Pulmonary artery endothelial cell (primary cell): ENCODE results near the gene GIGYF2. TPM values are rescaled to one million over a fixed set of nuclear protein-coding genes. Genes with fewer than 3 reads are reported as not detected.
"Not testable (repeated sequence)": the region's sequence is repeated elsewhere in the genome, so short reads cannot be mapped to it uniquely, and the experiment has no call there.

ENCODE experiments used
- DNase-seq: peaks from one replicate; pipeline ENCODE4 v3.0.0-alpha.2; 2011; ENCODE audit warnings: low read depth, low spot score
- total RNA-seq: library from RNA; depleted of rRNA; stranded (reverse); fragments of >200 nt; gene quantifications from 2 replicates; pipeline ENCODE4 v1.2.3, GENCODE V29; 2014

Gene GIGYF2
- total RNA-seq, 1 donor from 2014 or later: 53.0 TPM

DNA sequence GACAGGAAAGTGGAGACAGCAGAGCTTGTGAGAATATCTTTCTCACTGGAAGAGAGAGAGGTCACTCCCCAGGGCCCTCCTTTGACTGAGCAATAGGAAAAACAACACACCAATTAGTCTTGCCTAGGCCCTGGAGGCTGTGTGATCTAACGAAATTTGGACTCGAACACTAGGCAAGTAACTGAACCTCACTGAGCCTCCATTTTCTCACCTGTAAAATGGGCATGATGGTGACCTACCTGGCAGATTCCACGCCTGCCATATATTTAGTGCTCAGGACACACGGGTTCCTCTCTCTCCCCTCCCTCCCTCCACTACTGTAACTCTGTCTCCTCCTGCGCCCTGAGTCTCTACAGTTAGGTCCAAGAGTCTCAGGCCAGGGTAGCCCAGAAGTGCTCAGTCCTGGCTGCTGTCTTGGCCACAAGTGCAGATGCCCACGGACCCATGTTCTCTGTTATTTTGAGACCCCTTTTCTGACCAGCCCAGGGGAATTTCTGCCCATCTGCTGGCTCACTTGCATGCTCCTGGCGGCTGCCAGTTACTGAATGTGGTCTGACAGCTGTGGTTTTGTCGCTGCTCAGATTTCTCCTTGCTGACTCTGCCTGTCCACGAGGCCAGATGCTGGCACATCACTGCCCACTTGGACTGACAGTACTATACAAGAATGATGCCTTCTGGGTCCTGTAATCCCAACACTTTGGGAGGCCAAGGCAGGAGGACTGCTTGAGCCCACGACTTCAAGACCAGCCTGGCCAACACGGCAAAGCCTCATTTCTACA is 9.6 kb upstream of the GIGYF2 start:
- no peak for DNase-seq

DNA sequence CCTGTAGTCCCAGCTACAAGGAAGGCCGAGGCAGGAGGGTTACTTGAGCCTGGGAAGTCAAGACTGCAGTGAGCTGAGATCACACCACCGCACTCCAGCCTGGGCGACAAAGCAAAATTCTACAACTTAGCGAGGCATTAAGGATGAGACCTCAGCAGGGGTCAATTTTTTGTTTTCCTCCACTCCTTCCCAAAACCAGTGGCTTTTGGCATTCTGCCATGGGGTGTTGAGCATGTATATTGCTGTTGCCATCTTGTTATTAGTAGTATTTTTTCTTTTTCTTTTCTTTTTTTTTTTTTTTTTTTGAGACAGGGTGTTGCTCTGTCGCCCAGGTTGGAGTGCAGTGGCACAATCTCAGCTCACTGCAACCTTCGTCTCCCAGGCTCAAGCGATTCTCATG is 8.9 kb upstream of the GIGYF2 start:
- DNase-seq: no peak

DNA sequence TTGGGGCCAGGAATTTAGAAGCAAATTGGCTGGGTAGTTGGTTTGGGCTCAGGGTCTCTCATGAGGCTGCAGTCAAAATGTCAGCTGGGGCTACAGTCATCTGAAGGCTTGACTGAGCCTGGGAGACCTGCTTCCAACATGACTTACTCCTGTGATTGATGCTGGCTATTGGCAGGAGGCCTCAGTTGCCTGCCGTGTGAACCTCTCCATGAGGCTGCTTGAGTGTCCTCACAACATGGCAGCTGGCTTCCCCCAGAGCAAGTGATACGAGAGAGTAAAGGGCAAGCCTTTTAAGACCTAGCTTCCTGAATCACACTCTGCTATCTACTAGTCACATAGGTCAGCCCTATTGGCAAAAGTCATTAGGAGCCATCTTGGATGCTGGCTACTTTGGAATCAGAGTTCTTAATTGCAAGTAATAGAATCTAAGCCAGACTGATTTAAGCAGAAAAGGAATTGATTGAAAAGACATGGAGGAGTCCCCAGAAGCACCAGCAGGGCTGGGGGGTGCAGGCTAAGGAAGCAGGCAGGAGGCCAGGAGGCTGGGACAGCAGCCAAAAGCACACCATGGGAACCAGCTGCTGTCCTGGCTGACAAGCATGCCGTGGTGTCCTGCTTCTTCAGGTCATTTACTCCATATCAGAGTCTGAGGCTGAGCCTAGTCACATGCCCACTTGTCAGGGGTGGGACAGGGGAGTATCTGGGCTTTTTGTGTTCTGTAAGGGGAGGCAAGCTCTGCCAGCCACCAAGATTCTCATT is 7.8 kb upstream of the GIGYF2 start:
- no peak for DNase-seq

DNA sequence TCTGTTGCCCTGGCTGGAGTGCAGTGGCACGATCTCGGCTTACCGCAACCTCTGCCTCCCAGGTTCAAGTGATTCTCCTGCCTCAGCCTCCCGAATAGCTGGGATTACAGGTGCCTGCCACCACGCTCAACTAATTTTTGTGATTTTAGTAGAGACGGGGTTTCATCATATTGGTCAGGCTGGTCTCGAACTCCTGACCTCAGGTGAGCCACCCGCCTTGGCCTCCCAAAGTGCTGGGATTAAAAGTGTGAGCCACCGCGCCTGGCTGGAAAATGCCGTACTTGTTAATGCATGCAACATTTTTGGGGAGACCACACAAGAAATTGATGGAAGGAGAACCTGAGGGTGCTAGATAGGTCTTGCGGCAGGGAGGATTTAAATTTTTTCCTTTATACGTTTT is 6.0 kb upstream of the GIGYF2 start:
- not testable (repeated sequence) for DNase-seq

DNA sequence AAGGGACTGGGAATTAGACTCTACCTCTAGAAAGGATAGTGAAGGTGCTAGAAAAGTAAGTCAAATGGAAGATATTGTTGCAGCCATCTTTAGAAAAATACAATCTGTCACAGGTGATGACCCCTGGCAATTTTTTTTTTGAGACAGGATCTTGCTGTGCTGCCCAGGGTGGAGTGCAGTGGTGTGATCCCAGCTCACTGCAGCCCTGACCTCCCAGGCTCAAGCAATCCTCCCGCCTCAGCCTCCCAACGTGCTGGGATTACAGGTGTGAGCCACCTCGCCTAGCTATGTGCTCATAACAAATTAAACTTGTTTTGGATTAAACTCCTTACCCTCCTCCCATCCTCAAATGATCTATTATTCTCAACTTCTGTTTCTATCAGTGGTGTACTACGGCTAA is 3.8 kb upstream of the GIGYF2 start:
- no peak for DNase-seq

DNA sequence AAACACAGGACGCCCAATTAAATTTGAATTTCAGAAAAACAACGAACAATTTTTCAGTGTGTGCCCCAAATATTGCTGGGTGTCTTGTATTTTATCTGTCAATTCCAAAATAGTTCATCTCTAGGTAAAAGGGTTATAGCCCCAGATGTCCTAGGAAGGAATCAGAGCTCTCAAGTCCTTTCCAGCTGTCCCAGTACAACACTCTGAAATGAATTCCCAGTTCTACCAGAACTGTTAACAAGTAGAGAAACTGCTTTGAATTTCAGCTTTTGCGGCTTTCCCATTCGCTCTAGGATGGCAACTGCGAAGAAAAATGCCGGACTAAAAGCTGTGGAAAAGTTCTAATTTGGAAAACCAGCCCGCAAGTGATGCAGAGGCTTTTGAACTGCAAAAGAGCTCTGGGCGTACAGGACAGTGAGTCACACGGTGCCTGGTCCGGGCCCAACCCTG is 497 bp upstream of the GIGYF2 start:
- DNase-seq: no peak

DNA sequence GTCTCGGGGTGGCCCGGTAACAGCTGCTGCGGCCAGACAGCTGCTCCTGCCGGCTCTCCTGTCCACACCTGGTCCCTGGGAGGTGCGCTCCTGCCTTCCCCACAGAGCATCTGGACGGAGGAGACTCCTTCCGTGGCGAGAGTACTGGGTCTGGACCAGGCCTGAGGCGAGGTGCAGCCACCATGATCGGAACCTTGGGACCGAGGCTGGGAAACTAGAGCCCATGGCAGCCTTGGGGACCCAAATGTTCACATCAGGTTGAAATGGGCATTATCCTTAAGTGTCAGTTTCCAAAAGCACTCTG is 628 bp downstream of the GIGYF2 start:
- DNase-seq: no peak

DNA sequence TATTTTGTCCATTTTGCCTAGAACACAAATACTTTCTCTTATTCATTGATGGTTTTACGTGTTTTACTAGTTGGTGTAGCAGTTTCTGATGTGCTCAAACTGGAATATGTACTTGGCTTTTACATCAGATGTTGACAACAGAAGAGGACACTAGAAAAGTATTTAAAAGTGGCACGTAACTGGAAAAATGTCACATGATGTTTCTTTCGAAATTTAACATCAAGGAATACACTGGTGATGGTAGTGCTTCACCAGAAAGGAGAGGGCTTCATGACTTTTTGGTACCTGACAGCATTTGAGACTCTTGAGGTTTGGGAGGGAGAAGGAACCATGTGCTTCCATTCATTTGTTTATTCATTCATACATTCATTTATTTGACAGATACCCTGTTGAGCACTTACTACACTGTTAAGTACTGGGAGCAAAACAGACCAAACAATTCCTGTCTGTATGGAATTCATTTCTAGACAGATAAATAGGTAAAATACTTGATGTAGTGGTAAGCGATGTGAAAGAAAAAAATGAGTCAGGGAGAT is 1.5 kb downstream of the GIGYF2 start:
- DNase-seq: no peak

DNA sequence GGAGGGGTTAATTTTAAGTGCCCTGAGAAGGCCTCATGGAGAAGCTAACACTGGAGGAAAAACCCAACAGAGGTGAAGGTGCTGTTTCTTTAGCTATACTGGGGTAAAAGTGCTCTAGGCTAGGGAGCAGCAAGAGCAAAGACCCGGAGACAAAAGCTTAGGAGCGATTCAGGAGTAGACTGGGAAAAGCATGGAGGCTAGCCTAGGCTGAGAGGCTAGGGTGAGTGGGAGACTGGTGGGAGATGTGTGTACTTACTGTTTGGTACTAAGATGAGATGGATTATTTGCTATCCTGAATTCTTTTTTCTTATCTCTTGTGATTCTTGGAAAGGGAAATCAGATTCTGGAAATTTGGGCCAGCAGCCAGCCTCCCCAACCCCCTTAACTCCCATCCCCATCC is 2.0 kb downstream of the GIGYF2 start:
- DNase-seq: no peak

DNA sequence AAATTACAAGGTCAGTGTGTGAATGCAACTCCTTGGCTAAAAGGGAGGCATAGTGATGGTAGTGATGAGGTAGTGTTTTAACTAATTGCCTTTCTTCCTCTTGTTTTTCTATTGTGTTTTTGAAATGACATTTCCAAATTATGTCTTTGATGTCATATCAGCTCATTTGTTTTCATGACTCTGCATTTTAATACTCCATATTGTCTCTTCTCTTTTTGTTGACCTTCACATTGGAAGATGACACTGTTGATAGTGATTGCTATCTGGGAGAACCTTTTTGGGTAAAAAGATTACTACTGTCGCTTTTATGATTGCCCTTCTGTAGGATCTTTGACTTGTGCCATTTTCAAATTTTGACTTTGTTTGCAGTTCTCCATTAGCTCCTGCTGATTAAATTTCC is 3.0 kb downstream of the GIGYF2 start:
- no peak for DNase-seq

DNA sequence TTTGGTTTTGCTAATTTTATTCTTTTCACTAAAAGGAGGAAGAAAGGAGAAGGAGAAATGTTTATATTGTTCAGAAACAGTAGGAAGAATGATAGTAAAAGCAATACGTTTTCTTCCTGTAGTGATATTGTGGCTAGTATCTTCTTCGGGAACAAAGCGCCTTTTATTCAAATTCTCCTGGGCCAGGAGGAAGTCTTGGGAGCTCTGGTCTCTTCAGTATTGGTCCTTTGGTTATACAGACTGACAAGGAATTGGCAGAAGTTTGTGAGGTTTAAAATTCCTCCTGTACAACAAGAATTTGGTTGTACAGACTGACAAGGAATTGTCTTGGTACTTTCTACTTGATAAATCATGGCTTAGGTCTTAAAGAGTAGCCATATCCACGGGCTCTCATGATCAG is 9.9 kb downstream of the GIGYF2 start:
- no peak for DNase-seq

DNA sequence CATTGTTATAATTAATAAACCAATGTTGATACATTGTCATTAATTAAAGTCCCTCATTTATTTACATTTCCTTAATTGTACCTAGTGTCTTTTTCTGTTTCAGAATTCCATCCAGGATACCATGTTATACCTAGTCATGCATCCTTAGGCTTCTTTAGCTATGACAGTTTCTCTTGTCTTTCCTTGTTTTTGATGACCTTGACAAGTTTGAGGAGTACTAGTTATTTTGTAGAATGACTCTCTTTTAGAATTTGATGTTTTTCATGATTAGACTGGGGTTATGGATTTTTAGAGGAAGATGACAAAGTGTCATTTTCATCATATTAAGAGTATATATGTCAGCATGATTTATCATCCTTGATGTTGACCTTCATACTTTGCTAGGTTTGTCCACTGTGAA is 16.4 kb downstream of the GIGYF2 start:
- no peak for DNase-seq

DNA sequence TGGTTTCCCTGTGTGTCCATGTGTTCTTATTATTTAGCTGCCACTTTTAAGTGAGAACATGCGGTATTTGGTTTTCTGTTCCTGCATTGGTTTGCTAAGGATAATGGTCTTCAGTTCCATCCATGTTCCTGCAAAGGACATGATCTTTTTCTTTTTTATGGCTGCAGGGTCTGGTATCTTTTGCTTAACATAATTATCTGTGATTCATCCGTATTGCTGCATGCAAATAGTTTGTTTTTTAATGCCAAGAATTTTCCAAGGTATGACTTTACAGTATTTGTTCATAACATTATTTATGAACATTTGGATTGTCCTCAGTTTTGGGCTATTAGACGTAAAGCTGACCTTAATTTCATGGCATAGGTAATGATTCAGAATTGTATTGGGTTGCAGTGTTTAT is 17.8 kb downstream of the GIGYF2 start:
- DNase-seq: no peak

DNA sequence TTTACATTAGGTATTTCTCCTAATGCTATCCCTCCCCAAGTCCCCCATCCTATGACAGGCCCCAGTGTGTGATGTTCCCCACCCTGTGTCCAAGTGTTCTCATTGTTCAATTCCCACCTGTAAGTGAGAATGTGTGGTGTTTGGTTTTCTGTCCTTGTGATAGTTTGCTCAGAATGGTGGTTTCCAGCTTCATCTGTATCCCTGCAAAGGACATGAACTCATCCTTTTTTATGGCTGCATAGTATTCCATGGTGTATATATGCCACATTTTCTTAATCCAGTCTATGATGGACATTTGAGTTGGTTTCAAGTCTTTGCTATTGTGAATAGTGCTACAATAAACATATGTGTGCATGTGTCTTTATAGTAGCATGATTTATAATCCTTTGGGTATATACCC is 22.9 kb downstream of the GIGYF2 start:
- not testable (repeated sequence) for DNase-seq

DNA sequence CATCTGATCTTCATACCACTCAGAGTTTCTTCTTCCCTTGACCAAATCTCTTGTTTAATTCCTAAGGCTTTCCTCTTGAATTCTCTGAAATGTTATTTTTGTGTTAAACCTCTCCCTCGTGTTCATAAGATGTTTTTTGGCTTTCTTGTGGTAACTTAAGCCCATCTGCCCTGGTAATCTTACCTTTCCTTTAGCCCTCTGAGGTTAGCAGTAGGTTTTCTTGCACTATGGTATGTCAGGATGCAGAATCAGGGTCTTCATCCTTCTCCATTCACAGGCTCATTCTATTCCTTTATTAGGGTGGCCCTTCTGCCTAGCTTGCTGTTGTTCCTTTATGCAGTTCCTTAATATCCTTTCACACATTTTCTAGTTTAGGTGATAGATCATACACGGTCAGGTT is 24.1 kb downstream of the GIGYF2 start:
- DNase-seq: no peak

DNA sequence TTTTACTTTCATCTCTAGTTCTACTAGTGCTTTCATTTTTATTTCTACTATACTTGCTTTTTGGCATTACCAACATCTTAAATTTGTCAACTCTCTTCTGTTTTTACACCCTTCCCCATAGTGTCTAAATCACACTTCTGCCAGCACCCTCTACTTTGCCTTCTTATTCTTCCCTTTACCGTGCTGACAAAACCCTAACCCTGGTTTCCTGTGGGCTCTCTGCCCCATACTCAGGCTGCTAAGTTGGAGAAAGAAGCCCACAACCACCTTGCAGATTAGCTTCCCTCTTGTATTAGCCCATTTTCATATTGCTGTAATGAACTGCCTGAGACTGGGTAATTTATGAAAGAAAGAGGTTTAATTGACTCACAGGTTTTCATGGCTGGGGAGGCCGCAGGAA is 24.8 kb downstream of the GIGYF2 start:
- no peak for DNase-seq

DNA sequence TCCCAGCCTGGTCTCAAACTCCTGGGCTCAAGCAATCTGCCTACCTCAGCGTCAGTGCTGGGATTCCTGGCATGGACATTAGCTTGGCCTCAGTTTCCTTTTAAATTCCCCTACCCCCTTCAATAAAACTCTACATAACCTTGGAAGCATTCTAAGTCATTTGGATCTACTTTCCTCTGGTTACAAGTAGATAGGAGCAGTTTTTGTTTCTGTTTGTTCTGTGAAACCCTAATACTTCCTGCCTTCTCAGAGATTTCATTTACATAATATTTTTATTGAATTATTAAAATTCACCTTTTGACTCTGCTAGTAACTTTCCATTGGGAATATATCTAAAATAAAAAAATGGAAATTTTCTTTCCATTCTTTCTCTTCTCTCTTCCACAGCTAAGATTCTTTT is 25.9 kb downstream of the GIGYF2 start:
- DNase-seq: no peak

DNA sequence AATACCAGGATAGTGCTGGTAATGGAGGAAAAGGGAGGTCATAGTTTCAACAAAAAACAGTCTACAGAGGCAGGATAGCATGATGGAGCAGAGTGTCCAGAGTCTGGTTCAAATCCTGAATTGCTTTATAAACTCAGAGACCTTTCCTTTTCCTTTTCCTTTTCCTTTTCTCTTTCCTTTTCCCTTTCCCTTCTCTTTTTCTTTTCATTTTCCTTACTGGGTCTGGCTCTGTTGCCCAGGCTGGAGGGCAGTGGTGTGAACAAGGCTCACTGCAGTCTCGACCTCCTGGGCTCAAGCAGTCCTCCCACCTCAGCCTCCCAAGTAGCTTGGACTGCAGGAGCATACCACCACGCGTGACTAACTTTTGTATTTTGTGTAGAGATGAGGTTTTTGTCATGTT is 31.7 kb downstream of the GIGYF2 start:
- DNase-seq: no peak

DNA sequence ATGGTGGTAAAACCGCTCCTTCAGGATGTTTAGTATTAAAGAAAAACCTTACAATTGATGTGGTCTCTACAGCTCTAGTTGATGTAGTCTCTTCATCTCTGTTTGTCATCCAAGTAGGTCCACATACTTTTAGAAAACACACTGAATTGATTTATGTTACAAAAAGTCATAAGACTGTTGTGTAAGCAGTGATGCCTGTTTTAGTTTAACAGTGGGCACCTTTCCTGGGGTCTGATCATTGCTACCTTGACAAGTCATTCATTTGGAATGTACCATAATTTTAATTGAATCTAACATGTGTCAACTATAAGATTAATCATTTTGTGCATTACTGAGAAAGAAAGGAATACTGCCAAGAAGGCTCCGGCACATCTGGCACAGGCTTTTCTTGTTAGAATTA is 34.3 kb downstream of the GIGYF2 start:
- no peak for DNase-seq

DNA sequence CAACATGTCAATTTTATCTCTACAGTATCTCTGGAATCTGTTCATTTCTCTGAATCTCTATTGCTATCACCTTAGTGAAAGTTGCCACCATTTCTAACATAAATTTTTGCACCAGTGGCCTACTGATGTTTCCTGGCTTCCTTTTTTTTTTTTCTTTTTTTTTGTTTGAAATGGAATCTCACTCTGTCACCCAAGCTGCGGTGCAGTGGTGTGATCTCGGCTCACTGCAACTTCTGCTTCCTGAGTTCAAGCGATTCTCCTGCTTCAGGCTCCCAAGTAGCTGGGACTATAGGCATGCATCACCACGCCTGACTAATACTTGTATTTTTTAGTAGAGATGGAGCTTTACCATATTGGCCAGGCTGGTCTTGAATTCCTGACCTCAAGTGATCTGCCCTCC is 44.2 kb downstream of the GIGYF2 start:
- DNase-seq: no peak

DNA sequence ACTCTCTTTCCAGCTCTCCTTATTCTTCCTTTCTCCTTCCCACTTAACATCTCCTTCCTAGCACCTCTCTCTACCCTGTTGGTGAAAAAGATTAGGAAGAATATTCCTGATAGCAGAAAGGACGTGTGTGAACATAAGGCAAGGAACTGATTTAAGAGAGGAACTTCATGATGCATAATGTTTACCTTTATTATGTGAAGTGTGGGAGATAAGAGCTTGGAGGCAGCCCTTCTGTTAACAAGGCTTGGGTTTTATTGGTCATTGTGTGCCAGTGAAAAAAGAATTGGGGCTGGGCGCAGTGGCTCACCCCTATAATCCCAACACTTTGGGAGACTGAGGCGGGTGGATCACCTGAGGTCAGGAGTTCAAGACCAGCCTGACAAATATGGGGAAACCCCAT is 44.8 kb downstream of the GIGYF2 start:
- no peak for DNase-seq

DNA sequence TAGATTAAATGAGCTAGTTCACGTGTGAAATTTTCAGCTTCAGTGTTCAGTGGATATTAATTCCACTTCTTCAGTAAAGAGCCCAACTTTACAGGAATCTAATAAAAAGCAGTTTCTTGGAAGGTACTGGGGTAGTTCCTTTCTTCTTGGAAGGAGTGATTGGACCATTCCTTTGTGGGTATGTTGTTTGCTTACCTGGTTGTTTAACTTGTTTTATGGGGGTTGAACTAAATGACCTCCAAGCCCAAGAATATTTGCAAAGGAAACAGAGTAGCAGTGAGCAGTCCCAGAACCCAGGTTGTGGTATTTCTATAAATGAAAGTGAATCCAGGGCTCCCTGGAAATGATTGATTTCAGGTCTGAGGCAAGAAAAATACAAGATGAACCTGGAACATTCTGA is 47.8 kb downstream of the GIGYF2 start:
- no peak for DNase-seq

DNA sequence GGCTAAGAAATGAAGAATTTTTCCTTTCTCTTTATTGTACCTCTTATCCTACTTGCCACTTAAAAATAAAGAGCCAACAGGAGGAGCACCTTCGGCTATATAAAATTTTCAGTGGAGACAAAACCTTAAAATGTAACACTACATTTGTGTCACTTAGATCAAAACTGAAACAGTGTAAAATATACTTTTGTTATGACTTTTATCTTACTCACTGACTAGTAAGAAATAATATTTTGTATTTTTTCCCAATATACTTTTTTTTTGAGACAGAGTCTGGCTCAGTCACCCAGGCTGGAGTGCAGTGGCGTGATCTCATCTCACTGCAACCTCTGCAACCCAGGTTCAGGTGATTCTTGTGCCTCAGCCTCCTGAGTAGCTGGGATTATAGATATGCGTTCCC is 50.9 kb downstream of the GIGYF2 start:
- DNase-seq: no peak
